ENCODE measurements around the gene CTSW. TPM values are rescaled to one million over a fixed set of nuclear protein-coding genes. Genes with fewer than 3 reads are reported as not detected.
A peak's percentile ranks its signal among the peaks of the same experiment; 100 is the strongest.

The CTSW gene
- total RNA-seq, 4 donors from 2014 or later, result 0.62 to 3.6 TPM; not detected in 2

DNA sequence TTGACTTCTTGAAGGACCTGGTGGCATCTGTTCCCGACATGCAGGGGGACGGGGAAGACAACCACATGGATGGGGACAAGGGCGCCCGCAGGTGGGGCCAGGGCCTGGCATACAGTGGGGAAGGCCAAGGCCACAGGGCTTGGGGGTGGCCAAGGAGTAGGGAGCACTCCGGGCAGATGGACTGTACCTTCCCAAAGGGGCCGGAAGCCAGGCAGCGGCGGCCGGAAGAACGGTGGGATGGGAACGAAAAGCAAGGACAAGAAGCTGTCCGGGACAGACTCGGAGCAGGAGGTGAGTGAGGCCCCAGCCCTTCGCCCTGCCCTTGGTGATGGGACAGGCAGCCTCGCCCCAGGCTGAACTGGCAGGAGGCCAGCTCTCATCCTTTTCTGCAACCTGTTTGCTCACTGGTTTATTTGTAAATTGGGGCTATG lies 40.8 kb downstream of the CTSW start:
- Histone ChIP-seq H3K36me3 (no peaks in the 10 kb centered on the region), H3K4me3 (peak overlapping the region; percentile 73 to 97), H3K4me1 (peaks cover 23 to 37% of the 10 kb centered on the region in 2 donors), H3K27me3 (no peaks in the 10 kb centered on the region), H3K27ac (peak overlapping the region; percentile 82 to 94), H3K9me3 (no peaks in the 10 kb centered on the region)
- intact Hi-C loops (cut with DNase I; ENCODE audit: low total_unique reads), result no loop called here
- TF ChIP-seq, protein P1, sequence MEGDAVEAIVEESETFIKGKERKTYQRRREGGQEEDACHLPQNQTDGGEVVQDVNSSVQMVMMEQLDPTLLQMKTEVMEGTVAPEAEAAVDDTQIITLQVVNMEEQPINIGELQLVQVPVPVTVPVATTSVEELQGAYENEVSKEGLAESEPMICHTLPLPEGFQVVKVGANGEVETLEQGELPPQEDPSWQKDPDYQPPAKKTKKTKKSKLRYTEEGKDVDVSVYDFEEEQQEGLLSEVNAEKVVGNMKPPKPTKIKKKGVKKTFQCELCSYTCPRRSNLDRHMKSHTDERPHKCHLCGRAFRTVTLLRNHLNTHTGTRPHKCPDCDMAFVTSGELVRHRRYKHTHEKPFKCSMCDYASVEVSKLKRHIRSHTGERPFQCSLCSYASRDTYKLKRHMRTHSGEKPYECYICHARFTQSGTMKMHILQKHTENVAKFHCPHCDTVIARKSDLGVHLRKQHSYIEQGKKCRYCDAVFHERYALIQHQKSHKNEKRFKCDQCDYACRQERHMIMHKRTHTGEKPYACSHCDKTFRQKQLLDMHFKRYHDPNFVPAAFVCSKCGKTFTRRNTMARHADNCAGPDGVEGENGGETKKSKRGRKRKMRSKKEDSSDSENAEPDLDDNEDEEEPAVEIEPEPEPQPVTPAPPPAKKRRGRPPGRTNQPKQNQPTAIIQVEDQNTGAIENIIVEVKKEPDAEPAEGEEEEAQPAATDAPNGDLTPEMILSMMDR (IDR thresholded peaks at IDR 0.05), result no peak
- TF ChIP-seq POLR2A (IDR thresholded peaks at IDR 0.05), result no peak
- peak; percentile 35 for DNase-seq

DNA sequence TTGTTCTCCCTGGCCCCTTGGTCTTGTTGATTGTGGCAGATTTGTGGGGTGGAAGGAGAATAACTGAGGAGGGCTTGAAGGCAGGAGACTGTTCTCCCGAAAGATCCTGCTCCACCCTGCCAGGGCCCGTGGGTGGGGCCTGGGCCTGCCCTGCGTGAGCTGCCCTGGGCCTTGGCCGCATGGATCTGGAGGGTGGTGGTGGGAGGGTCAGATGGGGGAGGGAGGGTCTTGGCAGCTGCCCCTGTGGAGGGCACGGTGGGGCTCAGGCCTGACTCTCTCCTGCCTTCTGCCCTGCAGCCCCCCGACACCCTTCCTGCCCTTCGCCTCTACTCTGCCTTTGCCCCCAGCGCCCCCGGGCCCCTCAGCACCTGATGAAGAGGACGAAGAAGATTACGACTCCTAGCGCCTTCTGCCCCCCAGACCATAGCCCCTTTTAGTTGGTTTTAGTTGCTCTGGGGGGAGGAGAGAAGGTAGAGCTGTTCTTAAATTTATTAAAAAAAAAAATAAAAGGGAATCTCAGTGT lies 41.5 kb downstream of the CTSW start:
- no peaks in the 10 kb centered on the region for H3K36me3 ChIP-seq
- TF ChIP-seq, protein P1 (IDR thresholded peaks at IDR 0.05), result no peak
- no peak for TF ChIP-seq POLR2A (IDR thresholded peaks at IDR 0.05)
- peak overlapping the region in 1 of 2 donors; percentile 94 for H3K27ac ChIP-seq
- peaks cover 23 to 30% of the 10 kb centered on the region in 2 donors for H3K4me1 ChIP-seq
- no peak for DNase-seq
- H3K4me3 ChIP-seq, result no peak overlapping the region
- intact Hi-C loops (cut with DNase I; ENCODE audit: low total_unique reads), result no loop called here
- no peaks in the 10 kb centered on the region for H3K27me3 ChIP-seq
- H3K9me3 ChIP-seq, result no peaks in the 10 kb centered on the region

DNA sequence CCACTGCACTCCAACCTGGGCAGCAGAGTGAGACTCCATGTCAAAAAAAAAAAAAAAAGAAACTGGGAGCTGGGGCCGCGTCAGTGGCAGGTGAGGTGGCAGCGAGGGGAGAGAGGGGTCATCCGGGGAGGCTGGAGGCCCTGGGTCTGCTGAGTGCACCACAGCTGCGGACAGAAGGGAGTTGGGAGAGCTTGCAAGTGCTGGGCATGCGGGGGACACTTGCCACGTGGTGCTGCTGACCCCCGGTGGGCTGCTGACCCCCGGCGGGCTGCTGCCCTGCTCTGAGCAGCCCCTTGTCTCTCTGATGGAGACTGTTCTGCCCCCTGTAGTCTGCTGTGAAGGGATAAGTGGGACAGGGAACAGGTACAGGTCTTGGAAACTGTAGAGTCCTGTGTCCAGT lies 42.2 kb downstream of the CTSW start:
- intact Hi-C loops (cut with DNase I; ENCODE audit: low total_unique reads), result no loop called here
- H3K27ac ChIP-seq, result no peak overlapping the region

DNA sequence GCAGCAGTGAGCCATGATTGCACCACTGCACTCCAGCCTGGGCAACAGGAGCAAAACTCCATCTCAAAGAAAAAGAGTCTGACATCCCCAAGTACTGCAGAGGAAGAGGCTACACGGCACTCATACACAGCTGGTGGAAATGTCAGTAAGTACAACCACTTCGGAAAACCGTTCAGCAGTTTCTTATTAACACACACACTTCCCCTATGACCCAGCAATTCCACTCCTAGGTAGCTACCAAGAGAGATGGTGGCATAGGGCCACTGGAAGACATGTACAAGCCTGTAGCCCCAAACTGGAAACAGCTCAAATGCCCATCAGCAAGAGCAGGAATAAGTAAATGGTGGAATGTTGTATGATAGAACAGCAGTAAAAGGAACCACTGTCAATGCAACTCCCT lies 42.9 kb downstream of the CTSW start:
- no peak for DNase-seq
- Histone ChIP-seq H3K4me3 (no peak overlapping the region), H3K4me1 (peaks cover 12 to 17% of the 10 kb centered on the region in 2 donors), H3K9me3 (no peaks in the 10 kb centered on the region), H3K27me3 (no peaks in the 10 kb centered on the region), H3K36me3 (no peaks in the 10 kb centered on the region), H3K27ac (no peak overlapping the region)
- intact Hi-C loops (cut with DNase I; ENCODE audit: low total_unique reads), result no loop called here
- no peak for TF ChIP-seq POLR2A (IDR thresholded peaks at IDR 0.05)
- TF ChIP-seq, protein P1 (IDR thresholded peaks at IDR 0.05), result no peak

More for the DNA sequence above, 42.2 kb downstream of the CTSW start:
- peaks cover 19 to 23% of the 10 kb centered on the region in 2 donors for H3K4me1 ChIP-seq
- TF ChIP-seq POLR2A (IDR thresholded peaks at IDR 0.05), result no peak
- TF ChIP-seq, protein P1 (IDR thresholded peaks at IDR 0.05), result no peak
- H3K4me3 ChIP-seq, result no peak overlapping the region
- H3K27me3 ChIP-seq, result no peaks in the 10 kb centered on the region
- no peaks in the 10 kb centered on the region for H3K36me3 ChIP-seq
- no peaks in the 10 kb centered on the region for H3K9me3 ChIP-seq
- DNase-seq, result no peak

DNA sequence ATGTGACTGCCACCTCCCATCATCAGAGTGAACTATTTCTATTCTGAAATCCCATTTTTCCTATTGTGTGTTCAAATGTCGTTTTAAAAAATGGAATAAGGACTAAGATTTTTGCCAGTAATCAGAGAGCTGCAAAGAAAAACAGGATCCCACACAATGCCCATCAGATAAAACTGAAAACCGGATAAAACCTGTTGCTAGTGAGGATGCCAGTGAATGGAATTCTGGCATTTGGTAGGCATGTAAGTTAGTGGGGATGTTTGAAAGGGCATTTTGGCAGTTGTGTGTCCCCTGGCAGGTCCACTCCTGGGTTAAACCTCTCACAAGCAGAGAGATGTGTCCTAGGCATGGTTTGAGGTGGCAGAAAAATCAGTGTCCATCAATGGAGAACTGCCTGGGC lies 45.8 kb downstream of the CTSW start:
- no peak overlapping the region for H3K27ac ChIP-seq
- intact Hi-C loops (cut with DNase I; ENCODE audit: low total_unique reads), result no loop called here
- H3K4me3 ChIP-seq, result no peak overlapping the region
- DNase-seq, result no peak
- H3K36me3 ChIP-seq, result no peaks in the 10 kb centered on the region
- no peak for TF ChIP-seq POLR2A (IDR thresholded peaks at IDR 0.05)
- TF ChIP-seq, protein P1 (IDR thresholded peaks at IDR 0.05), result no peak
- peaks cover 7 to 9% of the 10 kb centered on the region in 2 donors for H3K4me1 ChIP-seq
- no peaks in the 10 kb centered on the region for H3K9me3 ChIP-seq
- H3K27me3 ChIP-seq, result no peaks in the 10 kb centered on the region
